Anterior cingulate cortex (tissue), 58 donors: ENCODE measurements around the gene ZNF385B.

ENCODE experiments used
- DNase-seq, 58 donors: peaks; one replicate each; lab custom pipeline; 2025; lab: John Stamatoyannopoulos, UW

Gene ZNF385B

DNA sequence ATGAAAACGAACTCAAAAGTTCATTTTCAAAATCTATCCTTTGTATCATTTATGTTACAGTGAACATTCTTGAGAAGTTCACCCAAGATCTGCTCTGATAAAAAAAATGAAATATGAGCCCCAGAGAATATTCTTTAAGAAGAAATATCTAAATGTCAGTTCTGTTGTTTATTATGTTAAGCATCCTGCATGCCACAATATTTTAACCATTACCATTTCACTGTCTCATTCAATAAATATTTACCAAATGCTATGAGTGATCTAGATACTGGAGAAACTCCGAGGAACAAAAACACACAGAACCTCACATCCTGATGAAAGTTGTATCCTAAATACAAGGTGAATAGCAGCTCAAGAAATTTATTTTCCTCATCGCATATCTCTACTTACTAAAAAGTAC lies 170.2 kb downstream of the ZNF385B start:
- no peak for DNase-seq

DNA sequence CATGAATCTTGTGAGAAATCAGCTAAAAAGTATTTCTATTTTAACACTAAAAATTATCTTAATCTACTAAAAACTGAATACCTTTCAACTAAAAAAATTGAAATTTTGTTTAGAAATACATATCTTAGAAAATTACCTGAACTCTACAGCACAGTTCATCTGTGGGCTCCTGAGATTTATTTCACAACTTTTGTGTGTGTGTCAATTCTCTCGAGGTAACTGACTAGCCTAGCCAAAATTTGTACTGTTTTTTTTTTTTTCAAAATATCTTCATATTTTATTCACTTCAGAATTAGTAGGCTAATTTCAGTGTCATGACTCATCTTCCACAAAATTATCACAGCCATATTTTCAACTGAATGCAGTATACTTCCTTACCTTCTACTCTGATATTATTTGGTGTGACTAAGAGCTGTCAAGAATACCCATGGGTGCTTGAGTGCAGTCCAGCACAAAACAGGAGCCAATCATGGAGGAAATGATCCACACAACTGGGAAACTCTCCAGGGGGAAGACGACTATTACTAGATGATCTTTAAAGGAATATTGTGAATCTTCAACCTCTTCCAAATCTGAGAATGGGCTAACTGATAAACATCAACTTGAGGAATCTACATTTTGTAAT lies 174.6 kb downstream of the ZNF385B start:
- DNase-seq, result no peak

DNA sequence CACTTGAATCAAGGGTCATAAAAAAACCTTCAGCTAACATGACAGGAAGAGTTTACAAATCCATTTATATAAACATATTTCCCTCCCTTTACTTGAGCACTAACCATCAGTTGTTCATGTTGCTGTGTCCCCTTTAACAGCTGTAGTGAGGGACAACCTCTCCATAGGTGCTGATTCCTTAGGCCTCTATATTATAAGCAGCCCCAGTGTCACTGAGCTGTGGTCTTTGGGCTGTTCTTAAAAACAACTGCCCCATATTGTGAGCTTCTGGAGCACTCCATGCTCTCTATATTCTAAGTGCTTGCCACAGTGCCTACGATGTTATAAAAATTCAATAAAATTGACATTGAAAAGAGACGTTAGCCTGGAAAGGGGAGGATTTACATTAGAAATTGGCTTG lies 175.3 kb downstream of the ZNF385B start:
- DNase-seq, result no peak

DNA sequence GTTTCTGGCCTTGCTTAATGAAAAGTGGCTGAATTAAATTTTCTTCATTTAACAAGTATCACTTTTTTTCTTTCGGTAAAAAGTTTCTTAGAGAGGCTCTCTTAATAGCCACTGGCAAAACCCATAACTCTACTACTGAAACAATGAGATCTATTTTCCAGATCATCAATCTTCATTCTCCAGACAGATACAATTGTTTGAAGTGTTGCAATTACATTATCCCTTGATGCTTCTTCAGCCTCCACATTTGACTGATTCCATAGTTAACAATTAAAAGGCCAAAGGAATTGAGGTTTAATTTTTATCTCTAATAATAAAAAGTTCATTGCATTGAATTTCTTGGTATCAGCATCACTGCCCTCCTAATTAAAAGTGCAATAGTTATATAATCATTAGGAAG lies 176.3 kb downstream of the ZNF385B start:
- DNase-seq, result no peak

DNA sequence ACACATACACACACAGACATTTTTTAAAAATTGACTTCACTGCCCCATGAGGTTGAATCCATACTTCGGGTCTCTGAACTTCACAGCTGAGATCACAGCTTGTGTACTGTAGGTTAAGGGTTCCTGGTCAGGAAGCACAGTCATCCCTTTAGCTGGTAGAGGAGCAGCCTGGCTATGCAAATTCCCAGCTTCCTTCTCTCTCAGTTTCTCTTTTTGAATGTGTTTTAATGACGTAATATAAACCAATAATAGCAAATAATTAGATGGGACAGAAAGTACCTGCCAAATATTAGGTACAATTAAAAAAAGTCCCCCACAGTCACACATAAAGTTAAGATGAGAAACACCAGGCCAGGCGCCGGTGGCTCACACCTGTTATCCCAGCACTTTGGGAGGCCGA lies 178.7 kb downstream of the ZNF385B start:
- DNase-seq, result no peak

DNA sequence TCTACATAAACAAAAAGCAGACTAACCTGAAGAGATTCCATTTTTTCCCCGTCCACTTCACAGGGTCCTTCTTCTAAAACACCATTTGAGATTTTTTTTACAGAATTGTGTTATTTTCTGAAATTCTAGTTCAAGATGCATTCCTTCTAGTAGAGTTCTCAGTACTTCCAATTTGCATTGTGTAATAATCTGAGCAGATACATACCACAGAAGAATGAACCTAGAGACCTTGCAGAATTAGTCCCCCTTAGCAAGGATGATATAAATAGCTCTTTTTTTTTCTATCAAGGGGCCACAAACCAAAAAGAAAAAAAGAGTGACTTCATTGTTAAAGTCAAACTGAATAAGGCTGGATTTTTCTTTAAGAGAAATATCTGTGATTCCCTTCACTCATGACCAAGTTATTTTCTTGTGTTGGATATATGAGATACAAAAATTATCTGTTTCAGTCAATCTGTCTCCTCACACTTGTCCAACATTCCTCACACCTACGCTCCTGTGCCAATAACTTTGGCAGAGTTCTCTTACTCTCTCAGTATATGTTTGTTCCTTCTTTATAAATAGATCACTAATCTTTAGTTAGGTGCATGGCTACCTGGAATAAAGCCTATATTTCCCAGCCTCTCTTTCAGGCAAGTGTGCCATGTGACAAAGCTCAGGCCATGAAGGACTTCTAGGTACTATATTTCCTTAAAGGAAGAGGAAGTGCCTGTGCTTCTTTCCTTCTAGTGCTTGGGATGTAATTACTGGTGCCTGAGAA lies 183.5 kb downstream of the ZNF385B start:
- peak in 2 of 58 donors; percentile 13 to 23 for DNase-seq

DNA sequence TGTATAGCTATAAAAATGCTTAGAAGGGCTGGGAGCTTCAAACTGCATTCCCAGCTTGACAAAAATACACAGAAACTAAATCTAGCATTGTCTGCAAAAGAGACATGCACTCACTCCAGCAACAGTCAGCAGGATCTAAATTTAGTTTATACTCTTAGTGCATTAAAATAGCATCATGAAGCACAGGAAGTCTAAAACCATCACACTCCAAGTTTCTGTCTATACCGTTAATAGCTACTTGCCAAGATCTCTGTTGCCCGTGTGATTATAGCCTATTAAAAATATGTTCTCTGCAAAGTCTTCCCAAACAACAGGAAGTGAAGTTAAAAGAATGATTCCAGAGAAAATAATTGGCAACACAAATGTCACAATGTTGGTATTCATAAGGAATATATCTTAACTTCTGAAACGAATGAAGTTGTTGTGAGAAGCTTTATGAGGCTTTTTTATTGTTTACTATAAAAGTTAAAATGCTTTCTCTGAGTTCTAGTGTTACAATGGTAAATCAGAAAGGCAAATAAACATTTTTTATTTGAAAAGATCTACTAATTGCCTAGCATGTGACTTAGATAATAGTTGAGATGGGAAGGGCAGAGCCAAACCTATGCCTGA lies 184.2 kb downstream of the ZNF385B start:
- DNase-seq, result peak in 1 of 58 donors; percentile 37

DNA sequence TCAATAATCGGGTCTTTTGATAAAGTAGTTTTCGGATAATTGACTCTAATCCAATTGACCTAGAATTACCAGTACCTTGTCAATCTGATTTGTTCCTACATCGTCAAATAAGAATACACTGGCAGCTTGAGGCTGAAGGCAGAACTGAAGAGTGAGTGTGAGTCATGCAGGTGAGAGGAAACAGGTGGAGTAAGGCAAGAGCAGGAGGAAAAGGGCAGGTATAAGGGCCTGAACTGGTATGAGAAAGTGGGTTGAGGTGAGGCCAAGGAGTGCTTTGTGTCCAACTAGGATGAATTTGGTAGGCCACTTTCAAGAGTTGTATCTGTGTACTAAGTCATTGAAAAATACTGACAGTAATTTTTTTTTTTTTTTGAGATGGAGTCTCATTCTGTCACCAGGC lies 186.0 kb downstream of the ZNF385B start:
- no peak for DNase-seq

DNA sequence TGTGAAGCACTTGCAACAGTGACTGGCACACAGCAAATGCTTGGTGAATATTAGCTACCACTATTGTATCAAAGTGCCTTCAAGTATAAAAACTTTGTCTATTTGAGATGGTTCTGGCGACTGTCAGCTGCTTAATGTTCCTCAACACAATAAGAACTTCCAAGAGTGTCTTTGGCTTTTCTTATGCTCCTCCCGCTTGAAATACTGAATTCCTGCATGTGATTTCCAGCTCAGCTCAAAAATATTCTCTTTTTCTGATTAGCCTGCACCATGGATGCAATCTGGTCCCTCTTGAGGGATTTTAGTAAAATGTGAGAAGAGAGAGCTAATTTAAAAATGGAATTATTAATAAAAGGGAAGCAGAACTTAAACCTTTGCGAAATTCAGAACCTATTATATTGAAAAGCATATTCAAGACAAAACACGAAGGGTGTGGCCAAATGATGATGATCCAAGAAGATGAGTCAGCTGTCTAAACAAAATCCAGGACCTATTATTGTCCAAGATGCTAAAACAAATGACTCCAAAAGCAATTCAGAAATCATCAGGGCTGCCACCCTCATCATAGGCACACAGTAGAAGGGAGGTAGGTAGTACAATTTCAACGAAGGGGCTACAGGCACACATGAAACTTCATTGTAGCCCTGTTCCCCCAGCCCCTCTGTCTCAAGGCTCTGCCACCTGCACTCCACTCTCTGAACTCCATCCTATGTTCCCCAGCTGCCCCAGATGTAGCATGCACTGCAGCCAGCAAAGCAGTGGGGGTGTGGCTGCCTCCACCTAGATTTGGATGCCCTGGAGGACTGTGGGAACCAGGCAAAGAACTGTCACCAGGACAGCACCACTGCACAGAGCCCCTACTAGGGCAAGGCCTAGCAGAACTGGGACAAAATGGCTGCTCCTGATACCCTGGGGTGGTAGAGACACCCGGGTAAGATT lies 190.1 kb downstream of the ZNF385B start:
- no peak for DNase-seq

DNA sequence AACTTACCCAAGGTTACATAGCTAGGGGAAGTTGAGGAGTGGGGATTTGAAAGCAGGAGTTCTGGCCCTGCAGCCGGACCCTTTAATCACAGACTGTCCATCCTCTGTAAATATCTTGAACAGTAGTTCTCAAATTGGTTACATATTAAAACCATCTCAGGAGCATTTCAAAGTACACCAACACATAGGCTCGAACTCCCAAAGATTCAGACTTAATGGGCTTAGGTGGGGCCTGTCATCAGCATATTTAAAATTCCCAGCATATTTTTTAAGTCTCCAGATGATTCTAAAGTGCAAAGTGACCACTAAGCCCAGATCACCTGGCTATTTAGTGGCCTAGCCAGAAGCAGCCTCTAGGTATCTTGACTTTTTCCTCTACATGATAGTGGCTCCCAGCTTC lies 192.2 kb downstream of the ZNF385B start:
- DNase-seq, result no peak

DNA sequence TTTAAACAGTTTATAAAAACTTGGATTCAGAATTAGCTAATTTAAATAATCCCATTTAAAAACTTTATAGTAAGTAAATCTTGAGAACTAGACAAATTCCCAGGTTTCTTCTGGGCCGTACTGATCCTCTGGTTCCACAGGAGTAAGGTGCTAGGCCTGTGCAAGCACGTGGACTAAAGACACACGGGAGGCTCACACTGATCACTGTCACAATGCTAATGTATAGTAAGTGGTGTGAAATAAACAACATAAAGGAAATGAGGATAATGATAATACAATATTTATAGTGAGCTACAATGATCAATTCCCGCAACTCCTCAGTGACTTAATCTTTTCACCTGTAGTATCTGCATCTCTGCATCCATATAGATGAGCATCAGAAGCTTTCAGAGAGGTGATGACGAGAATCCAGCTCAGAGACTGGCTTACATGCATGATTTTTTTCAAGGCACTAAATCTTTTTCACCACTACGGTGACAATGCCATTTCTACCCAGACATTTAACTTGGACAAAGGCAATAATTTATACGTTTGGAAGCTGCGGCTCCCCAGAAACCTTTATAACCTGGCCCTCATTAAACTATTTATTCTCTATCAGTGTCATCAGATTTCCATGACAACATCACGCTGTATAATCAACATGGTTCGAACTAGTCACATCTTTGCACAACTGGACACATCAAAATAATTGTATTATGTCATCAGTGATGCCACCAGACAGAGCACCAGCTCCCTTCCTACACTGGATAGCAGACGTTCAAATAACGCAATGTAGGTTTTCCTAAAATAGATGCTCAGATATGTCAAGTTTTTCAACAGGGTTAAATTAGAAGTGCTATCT lies 196.2 kb downstream of the ZNF385B start:
- DNase-seq, result no peak

DNA sequence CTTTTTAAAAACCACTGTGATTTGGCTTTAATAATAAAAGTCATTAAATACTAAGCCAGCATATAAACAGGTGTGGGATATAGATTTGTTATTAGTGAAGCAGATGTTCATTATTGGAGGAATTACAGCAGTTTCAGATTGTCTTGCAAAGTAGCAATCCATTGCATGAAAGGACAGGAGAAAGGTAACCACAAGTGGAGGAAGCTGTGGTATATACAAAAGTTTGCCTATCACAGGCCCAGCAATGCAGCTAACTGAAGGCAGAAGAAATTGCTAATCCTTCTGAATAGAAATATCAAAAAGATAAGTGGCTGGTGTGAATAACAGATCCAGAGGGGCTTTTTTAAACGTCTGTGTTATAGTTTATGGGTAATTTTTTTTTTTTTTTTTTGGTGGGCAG lies 199.4 kb downstream of the ZNF385B start:
- DNase-seq, result no peak

DNA sequence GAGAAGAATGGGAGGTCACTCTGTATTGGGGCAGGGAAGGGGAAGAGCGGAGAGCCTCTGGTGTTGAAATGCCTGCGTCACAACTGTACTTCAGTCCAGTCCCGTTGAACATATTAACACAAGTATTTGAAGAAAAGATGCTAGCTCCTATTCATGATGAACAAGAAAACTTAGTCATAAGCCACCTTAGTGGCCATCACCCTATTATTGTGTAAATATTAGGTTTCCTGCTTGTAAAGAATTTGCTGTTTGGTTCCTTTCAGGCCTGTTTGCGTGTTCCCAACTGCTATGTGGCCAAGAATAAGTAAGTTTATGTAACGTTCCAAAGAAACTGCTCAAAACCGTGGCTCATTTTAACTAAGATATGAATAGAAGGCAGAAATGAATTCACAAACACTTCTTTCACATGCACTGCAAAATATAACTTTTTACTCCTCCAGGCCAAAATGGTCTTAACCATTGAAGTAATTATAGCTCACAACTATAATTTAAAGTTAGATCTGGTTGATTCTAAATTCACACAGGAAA lies 204.3 kb downstream of the ZNF385B start:
- no peak for DNase-seq

DNA sequence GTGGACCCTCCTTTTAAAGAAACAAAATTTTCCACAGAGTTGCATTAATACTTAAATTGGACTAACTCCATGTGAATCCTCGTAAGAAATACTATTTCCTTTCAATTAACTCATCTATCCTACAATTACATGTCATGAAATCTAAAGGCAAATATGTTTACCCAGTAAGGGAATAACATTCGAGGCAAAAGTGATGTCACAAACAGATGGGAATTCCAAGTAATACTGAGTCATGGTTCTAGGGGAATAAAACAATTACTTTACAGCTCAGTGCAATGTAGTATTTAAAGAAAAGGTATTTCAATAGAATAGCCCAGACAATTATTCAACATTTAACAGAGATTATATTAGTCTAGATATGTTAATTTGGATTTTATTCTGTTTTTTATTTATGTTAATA lies 205.8 kb downstream of the ZNF385B start:
- no peak for DNase-seq

DNA sequence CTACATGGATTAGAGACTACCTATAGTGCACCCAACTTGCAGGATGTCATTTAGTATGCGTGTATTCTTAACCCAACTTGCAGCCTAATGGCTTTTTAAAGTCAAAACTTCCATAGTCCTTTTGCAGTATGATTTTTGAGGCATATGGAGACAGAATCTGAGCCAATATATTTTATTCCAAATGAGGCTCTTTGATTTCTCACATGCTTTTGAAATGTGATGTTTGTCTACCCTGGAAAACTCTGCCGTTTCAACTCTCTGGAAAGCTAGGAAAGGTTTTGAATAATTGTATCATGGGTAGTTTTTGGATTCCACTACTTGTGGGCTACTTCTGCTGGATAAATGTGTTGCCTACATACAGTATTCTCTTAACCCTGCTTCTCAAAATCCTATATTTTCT lies 206.6 kb downstream of the ZNF385B start:
- DNase-seq, result no peak

DNA sequence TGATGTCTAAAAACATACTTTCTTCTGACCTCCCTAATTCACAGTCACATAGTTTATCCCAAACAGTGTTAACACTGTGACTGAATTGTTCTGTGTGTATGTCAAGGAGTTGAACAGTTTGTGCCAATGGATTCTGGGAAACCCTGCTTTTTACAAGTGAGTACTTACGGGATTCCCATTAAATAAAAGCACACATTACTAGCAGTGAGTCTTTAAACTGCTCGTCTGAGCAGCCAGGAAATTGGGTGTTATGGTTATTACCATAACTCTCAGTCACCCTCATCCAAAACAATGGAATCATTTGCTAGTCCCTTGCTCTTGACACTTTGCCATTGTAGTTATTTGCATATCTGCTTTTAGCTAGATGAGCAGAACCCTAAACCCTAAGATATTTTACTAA lies 209.1 kb downstream of the ZNF385B start:
- DNase-seq, result no peak

DNA sequence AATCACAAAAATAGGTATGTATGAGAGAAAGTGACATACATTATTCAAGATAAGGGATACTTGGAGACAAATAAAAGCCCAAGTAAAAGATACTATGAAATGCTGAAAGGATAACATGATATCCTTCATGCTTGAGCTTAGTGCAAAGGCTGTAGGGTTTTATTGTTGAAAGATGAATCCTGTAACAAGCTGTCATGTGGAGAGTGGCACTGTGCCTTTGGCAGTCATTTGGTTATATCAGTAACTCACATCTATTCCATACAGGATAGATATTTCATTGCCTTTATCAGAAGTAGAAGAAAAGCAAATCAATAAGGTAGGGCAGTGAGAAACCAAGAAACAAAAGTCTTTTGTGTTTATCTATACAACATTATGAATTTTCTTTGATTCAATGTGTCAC lies 211.0 kb downstream of the ZNF385B start:
- DNase-seq, result no peak

DNA sequence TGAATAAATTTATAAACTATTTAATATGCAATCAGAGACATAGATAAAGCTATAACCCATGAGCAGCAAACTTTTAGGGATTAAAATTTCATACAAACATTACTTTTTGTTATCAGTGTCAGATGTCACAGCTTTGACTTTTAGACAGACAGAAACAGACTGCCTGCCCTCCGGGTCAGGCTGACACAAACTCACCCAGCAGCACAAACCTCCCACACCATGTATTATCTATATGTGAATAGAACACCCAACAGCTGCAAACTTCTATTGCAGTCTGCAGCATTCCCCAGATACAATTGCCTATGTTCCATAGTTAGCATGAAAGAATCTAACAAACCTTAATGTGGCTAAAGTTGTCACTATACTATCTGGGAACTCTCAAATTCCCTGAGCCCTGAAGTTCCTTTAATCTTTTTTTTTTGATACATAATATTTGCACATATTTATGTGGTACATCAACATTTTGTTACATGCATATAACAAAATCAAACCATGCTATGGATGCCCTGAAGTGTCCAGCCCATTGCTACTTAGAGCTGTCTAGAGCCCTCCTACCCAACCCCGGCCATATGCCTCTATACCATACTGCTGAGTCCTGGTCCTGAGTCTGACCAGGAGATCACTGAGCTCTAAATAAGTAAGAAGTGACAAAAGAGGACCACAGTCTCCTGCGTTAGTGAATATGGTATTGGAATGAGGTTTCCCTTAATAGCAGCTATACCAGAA lies 214.4 kb downstream of the ZNF385B start:
- DNase-seq, result no peak

DNA sequence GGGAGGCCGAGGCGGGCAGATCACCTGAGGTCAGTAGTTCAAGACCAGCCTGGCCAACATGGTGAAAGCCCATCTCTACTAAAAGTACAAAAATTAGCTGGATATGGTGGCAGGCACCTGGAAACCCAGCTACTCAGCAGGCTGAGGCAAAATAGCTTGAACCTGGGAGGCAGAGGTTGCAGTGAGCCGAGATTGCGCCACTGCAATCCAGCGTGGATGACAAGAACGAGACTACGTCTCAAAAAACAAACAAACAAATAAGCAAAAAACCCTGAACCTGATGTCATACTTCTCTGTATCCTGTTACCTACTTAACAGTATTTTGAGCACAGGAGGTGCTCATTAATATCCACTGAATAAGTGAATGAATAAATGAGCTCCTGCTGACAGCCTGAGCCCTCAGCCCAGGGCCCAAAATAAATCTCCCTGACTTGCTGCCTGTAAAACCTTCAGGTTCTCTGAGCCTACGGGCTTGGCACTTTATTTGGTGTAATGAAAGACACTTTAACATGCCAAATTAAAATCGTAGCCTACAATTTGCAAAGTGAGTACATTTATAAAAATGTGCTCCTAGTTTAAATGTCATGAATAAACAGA lies 215.1 kb downstream of the ZNF385B start:
- no peak for DNase-seq
